Upper lobe of left lung (tissue), 6 donors: ENCODE measurements around the gene SLC28A1. TPM values are rescaled to one million over a fixed set of nuclear protein-coding genes. Genes with fewer than 3 reads are reported as not detected.

Experiments
- ATAC-seq, 2 donors: fragments of 200-7000 bp; cut with Tn5 transposase; one replicate each; pipeline ENCODE4 v1.9.1; 2022; ENCODE audit warnings: mild to moderate bottlenecking in 2 of 2, moderate library complexity in 2 of 2; ENCODE audit not compliant: low FRiP score in 2 of 2
- DNase-seq, 2 donors: peaks; one replicate each; pipeline ENCODE4 v3.0.0-alpha.2; 2019 to 2020
- H3K27ac ChIP-seq, 4 donors: fragments of 200-600 bp; sonication (generic); one replicate each; pipeline ENCODE4 v1.5.1; 2016 to 2019
- H3K27me3 ChIP-seq, 4 donors: fragments of 200-600 bp; sonication (generic); one replicate each; pipeline ENCODE4 v1.5.1; 2017 to 2019
- H3K36me3 ChIP-seq, 4 donors: fragments of 200-600 bp; sonication (generic); one replicate each; pipeline ENCODE4 v1.5.1; 2016 to 2019
- H3K4me1 ChIP-seq, 4 donors: fragments of 200-600 bp; sonication (generic); one replicate each; pipeline ENCODE4 v1.5.1; 2018 to 2019
- H3K4me3 ChIP-seq, 4 donors: fragments of 200-600 bp; sonication (generic); one replicate each; pipeline ENCODE4 v1.5.1; 2017 to 2019; ENCODE audit warnings: mild to moderate bottlenecking in 2 of 4, moderate library complexity in 1 of 4
- H3K9me3 ChIP-seq, 4 donors: fragments of 200-600 bp; sonication (generic); one replicate each; pipeline ENCODE4 v1.5.1; 2018 to 2019
- CTCF ChIP-seq, 6 experiments: fragments of 450-650 bp in 4 of 6; fragments of 200-600 bp in 2 of 6; sonication (generic) in 2 of 6; IDR thresholded peaks; one replicate each; pipeline ENCODE4 v1.5.1; 2016 to 2019; ENCODE audit warnings: antibody characterized with exemption in 6 of 6
- EP300 ChIP-seq, 4 donors: sonication (generic); formaldehyde crosslinking; IDR thresholded peaks; one replicate each; pipeline ENCODE4 v1.5.1; 2017; ENCODE audit warnings: antibody characterized with exemption in 4 of 4, control low read depth in 2 of 4
- POLR2A ChIP-seq, 4 donors: fragments of 450-650 bp; IDR thresholded peaks; one replicate each; pipeline ENCODE4 v1.5.1; 2016 to 2017; ENCODE audit warnings: antibody characterized with exemption in 4 of 4, mild to moderate bottlenecking in 2 of 4
- POLR2AphosphoS5 ChIP-seq, 2 donors: sonication (generic); formaldehyde crosslinking; IDR thresholded peaks; one replicate each; pipeline ENCODE4 v1.5.1; 2017; ENCODE audit warnings: antibody characterized with exemption in 2 of 2
- WGBS, 2 donors: methylation state at CpG; one replicate each; pipeline ENCODE4 v1.1.5; 2017 to 2018; 5-methylcytosine and 5-hydroxymethylcytosine counted together
- total RNA-seq, 6 donors: library from RNA; depleted of rRNA in 4 of 6; stranded (reverse); fragments of >200 nt in 4 of 6; gene quantifications; one replicate each; pipeline versions ENCODE4 v1.1.0 to v1.2.1, GENCODE V29; 2016 to 2021
- donor health status: DM: no; HTN: no; CAD: no; lungs with moderate emphysema.
- donor health status: DM: no; HTN: yes; CAD: no; lungs with severe emphysema.

SLC28A1 gene
- total RNA-seq, 6 donors from 2014 or later, result not detected

- Histone ChIP-seq H3K27ac (peak overlapping the region in 3 of 4 donors; percentile 10 to 46 (median 33)), H3K36me3 (no peaks in the 10 kb centered on the region), H3K4me3 (no peak overlapping the region), H3K4me1 (peaks cover 5 to 17% (median 14%) of the 10 kb centered on the region in 4 donors), H3K27me3 (no peaks in the 10 kb centered on the region), H3K9me3 (no peaks in the 10 kb centered on the region)
- TF ChIP-seq EP300 (IDR thresholded peaks at IDR 0.05), result no peak
- TF ChIP-seq POLR2A (IDR thresholded peaks at IDR 0.05), result no peak
- TF ChIP-seq CTCF (IDR thresholded peaks at IDR 0.05), result no peak
- TF ChIP-seq POLR2AphosphoS5 (IDR thresholded peaks at IDR 0.05), result peak in 1 of 2 donors; percentile 53
- peak; percentile 76 to 86 for ATAC-seq
- DNase-seq, result peak in 1 of 2 donors; percentile 70
- 61% methylated on average over 12 of the region's 12 CpGs for WGBS, 2 donors
Measured at GRCh38 chr15:84914909-84915605, 30.6 kb downstream of the SLC28A1 start.

- no peak for DNase-seq
- H3K4me1 ChIP-seq, result peaks cover 5 to 17% (median 14%) of the 10 kb centered on the region in 4 donors
- H3K36me3 ChIP-seq, result no peaks in the 10 kb centered on the region
- H3K27ac ChIP-seq, result peak overlapping the region in 3 of 4 donors; percentile 10 to 46 (median 33)
- H3K4me3 ChIP-seq, result no peak overlapping the region
- WGBS, 2 donors, result 53 to 84% methylated on average over 3 of the region's 3 CpGs
- ATAC-seq, result peak in 1 of 2 donors; percentile 3
- H3K9me3 ChIP-seq, result no peaks in the 10 kb centered on the region
- no peak for TF ChIP-seq CTCF (IDR thresholded peaks at IDR 0.05)
- no peak for TF ChIP-seq EP300 (IDR thresholded peaks at IDR 0.05)
- no peak for TF ChIP-seq POLR2AphosphoS5 (IDR thresholded peaks at IDR 0.05)
- no peak for TF ChIP-seq POLR2A (IDR thresholded peaks at IDR 0.05)
- no peaks in the 10 kb centered on the region for H3K27me3 ChIP-seq
Measured at GRCh38 chr15:84915606-84915958, 31.1 kb downstream of the SLC28A1 start.

- Histone ChIP-seq H3K4me1 (peaks cover 0 to 9% (median 4%) of the 10 kb centered on the region in 4 donors), H3K4me3 (no peak overlapping the region), H3K27me3 (no peaks in the 10 kb centered on the region), H3K27ac (no peak overlapping the region), H3K9me3 (no peaks in the 10 kb centered on the region), H3K36me3 (no peaks in the 10 kb centered on the region)
- TF ChIP-seq POLR2A (IDR thresholded peaks at IDR 0.05) (no peak), CTCF (IDR thresholded peaks at IDR 0.05) (no peak), EP300 (IDR thresholded peaks at IDR 0.05) (no peak), POLR2AphosphoS5 (IDR thresholded peaks at IDR 0.05) (no peak)
- 92 to 100% methylated on average over 1 of the region's 1 CpG for WGBS, 2 donors
- DNase-seq (no peak), ATAC-seq (no peak)
Measured at GRCh38 chr15:84917452-84917851, 33.0 kb downstream of the SLC28A1 start.

- Histone ChIP-seq H3K27me3 (no peaks in the 10 kb centered on the region), H3K4me1 (peaks cover 0 to 9% (median 2%) of the 10 kb centered on the region in 4 donors), H3K9me3 (no peaks in the 10 kb centered on the region), H3K36me3 (no peaks in the 10 kb centered on the region), H3K4me3 (no peak overlapping the region), H3K27ac (no peak overlapping the region)
- ATAC-seq (no peak), DNase-seq (no peak)
- TF ChIP-seq CTCF (IDR thresholded peaks at IDR 0.05) (no peak), POLR2A (IDR thresholded peaks at IDR 0.05) (no peak), POLR2AphosphoS5 (IDR thresholded peaks at IDR 0.05) (no peak), EP300 (IDR thresholded peaks at IDR 0.05) (no peak)
- WGBS, 2 donors, result 86 to 97% methylated on average over 2 of the region's 2 CpGs
Measured at GRCh38 chr15:84919106-84919667, 34.7 kb downstream of the SLC28A1 start.
